ENCODE data around the gene SNX4.

DNA sequence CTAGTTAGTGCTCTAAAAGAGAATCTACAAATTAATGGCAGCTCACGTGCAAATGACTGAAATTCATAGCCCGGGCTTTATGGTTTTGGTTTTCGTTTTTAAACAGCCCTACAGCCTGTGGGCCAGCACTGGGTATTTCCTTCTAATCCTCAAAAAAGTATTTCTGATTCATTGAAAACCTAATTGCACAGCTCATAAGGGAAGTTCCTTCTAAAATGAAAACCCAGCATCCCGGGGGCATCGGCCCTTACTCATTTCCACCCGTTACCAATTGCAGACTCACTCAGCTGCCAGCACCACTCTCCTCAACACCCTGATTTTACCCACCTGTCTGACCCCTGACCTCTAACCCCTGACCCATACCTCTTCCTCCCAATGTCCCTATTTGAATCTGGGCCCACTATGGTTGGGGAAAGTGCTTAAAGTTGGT is 85.4 kb downstream of the SNX4 start:
- TF ChIP-seq CTCF (conservative IDR thresholded peaks at IDR 0.05; ENCODE audit: low read depth, low read length) = no peak
- TF ChIP-seq EZH2 (IDR thresholded peaks at IDR 0.05; ENCODE audit: borderline replicate concordance, low read depth, low read length, poor library complexity, severe bottlenecking) = no peak
